ENCODE data around the gene CCDC87. TPM values are rescaled to one million over a fixed set of nuclear protein-coding genes. Genes with fewer than 3 reads are reported as not detected.

Gene CCDC87
- total and polyA plus RNA-seq, 3 donors from 2014 or later = 14.4 to 37.2 (median 26.3) TPM

GRCh38 chr11:66562907-66563583 is 29.8 kb downstream of the CCDC87 start:
- Histone ChIP-seq H3K36me3 (ENCODE audit: low read depth, missing control alignments) (no peaks in the 10 kb centered on the region), H3K4me1 (peaks cover 7% of the 10 kb centered on the region), H3K9me3 (no peaks in the 10 kb centered on the region), H3K27ac (no peak overlapping the region), H3K4me3 (no peak overlapping the region), H3K27me3 (no peaks in the 10 kb centered on the region)
- intact Hi-C loops (cut with DNase I; ENCODE audit: low total_unique reads) = no loop called here
- WGBS, 2 donors = 91% methylated on average over 17 to 20 of the region's 20 CpGs
- DNase-seq = no peak
- TF ChIP-seq CTCF (IDR thresholded peaks at IDR 0.05) (no peak), POLR2A (IDR thresholded peaks at IDR 0.05) (no peak)

- DNase-seq = no peak
- Histone ChIP-seq H3K27ac (no peak overlapping the region), H3K27me3 (no peaks in the 10 kb centered on the region), H3K4me1 (peaks cover 7% of the 10 kb centered on the region), H3K9me3 (no peaks in the 10 kb centered on the region), H3K4me3 (no peak overlapping the region), H3K36me3 (ENCODE audit: low read depth, missing control alignments) (no peaks in the 10 kb centered on the region)
- 67 to 82% methylated on average over 1 to 2 of the region's 2 CpGs for WGBS, 2 donors
- intact Hi-C loops (cut with DNase I; ENCODE audit: low total_unique reads) = no loop called here
- TF ChIP-seq CTCF (IDR thresholded peaks at IDR 0.05) (no peak), POLR2A (IDR thresholded peaks at IDR 0.05) (no peak)
Measured at GRCh38 chr11:66562275-66562674, 30.6 kb downstream of the CCDC87 start.

GRCh38 chr11:66561975-66562248 is 31.0 kb downstream of the CCDC87 start:
- DNase-seq = no peak
- Histone ChIP-seq H3K27ac (no peak overlapping the region), H3K4me3 (no peak overlapping the region), H3K4me1 (peaks cover 7% of the 10 kb centered on the region), H3K27me3 (no peaks in the 10 kb centered on the region), H3K36me3 (ENCODE audit: low read depth, missing control alignments) (no peaks in the 10 kb centered on the region), H3K9me3 (no peaks in the 10 kb centered on the region)
- TF ChIP-seq CTCF (IDR thresholded peaks at IDR 0.05) = no peak
- TF ChIP-seq POLR2A (IDR thresholded peaks at IDR 0.05) = no peak
- intact Hi-C loops (cut with DNase I; ENCODE audit: low total_unique reads) = no loop called here
- WGBS, 2 donors = 90% methylated on average over 9 of the region's 9 CpGs; no CpG with 5 or more reads in 1 of the 2 donors

GRCh38 chr11:66561178-66561974 is 31.5 kb downstream of the CCDC87 start:
- peaks cover 7% of the 10 kb centered on the region for H3K4me1 ChIP-seq
- no peak for TF ChIP-seq CTCF (IDR thresholded peaks at IDR 0.05)
- no peaks in the 10 kb centered on the region for H3K36me3 ChIP-seq (ENCODE audit: low read depth, missing control alignments)
- 75 to 80% methylated on average over 1 to 14 of the region's 14 CpGs for WGBS, 2 donors
- H3K27me3 ChIP-seq = no peaks in the 10 kb centered on the region
- no peak overlapping the region for H3K4me3 ChIP-seq
- H3K9me3 ChIP-seq = no peaks in the 10 kb centered on the region
- intact Hi-C loops (cut with DNase I; ENCODE audit: low total_unique reads) = no loop called here
- DNase-seq = no peak
- no peak overlapping the region for H3K27ac ChIP-seq

Data from testis (tissue), 3 donors.